Subcutaneous adipose tissue (tissue), 4 donors: ENCODE measurements around the gene PLS3. TPM values are rescaled to one million over a fixed set of nuclear protein-coding genes. Genes with fewer than 3 reads are reported as not detected.

Experiments used
- total RNA-seq, 4 donors: library from RNA; depleted of rRNA; stranded (reverse); fragments of >200 nt; gene quantifications; one replicate each; pipeline ENCODE4 v1.1.0, GENCODE V29; 2016
- TF ChIP-seq, protein P1 (sequence below): fragments of 450-650 bp; IDR thresholded peaks from one replicate; pipeline ENCODE4 v1.5.1; 2016; ENCODE audit warnings: low read depth, mild to moderate bottlenecking, control low read depth, antibody characterized with exemption, moderate library complexity

Gene PLS3
- total RNA-seq, 4 donors from 2014 or later, result 61.7 to 269 (median 84.9) TPM

DNA sequence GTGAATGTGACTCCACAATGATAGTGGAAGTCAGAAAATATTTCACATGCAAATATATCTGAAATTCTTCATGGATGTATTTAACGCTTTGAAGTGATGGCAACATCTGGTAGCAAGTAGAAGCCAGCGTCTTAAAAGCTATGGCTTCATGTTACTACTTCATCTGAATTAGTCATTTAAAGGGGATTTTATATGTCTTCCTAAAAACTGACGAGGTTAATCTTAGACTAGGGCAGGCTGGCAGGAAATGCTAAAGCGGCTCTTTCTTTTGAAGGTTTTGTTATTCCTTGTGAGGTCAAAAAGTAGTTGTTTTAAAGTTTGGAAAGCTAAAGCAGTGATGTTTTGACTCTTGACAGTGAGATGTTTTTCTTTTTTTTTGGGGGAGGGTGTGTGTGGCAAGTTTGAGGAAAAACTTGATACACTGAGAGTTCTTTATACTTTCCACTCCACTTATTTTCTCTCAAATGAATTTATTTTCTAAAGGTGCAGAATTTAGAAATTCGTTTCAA lies 22.6 kb downstream of the PLS3 start:
- TF ChIP-seq, protein P1, sequence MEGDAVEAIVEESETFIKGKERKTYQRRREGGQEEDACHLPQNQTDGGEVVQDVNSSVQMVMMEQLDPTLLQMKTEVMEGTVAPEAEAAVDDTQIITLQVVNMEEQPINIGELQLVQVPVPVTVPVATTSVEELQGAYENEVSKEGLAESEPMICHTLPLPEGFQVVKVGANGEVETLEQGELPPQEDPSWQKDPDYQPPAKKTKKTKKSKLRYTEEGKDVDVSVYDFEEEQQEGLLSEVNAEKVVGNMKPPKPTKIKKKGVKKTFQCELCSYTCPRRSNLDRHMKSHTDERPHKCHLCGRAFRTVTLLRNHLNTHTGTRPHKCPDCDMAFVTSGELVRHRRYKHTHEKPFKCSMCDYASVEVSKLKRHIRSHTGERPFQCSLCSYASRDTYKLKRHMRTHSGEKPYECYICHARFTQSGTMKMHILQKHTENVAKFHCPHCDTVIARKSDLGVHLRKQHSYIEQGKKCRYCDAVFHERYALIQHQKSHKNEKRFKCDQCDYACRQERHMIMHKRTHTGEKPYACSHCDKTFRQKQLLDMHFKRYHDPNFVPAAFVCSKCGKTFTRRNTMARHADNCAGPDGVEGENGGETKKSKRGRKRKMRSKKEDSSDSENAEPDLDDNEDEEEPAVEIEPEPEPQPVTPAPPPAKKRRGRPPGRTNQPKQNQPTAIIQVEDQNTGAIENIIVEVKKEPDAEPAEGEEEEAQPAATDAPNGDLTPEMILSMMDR, result no peak

DNA sequence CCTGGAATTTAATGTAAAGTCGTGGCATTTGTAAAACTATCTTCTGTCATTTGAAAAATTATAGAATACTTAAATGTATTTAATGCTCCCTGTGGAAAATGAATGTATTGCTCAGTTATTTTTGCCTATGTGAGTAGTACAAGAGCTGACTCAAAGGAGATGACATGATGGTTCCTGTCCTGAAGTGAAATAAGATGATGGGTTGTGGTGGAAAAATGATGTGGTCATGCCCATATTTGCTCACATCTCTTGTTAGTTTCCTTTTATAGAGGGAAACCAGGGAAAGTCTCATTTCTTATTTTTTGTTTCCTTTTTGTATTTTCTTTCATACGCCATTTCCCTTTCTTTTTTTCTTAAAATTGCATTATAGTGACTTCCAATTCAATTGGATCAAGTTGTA lies 23.7 kb downstream of the PLS3 start:
- TF ChIP-seq, protein P1, result no peak

DNA sequence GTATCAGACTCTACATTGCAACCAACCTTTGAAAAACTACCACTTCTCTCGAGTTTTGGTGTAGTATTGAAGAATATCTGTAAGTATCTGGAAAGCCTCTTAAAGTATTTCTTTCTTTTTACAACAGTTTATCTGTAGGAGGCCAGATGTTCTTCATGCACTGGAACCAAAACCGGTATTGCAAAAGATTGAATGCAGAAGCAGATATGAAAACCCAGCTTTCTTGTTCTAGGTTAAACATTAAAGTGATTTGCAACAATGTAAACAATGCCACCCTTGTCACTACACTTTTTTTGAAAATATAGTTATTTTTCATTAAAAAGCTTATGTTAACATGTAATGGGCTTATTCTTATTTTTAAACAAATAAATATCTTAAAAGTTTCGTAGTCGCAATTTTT lies 27.2 kb downstream of the PLS3 start:
- TF ChIP-seq, protein P1, result no peak

DNA sequence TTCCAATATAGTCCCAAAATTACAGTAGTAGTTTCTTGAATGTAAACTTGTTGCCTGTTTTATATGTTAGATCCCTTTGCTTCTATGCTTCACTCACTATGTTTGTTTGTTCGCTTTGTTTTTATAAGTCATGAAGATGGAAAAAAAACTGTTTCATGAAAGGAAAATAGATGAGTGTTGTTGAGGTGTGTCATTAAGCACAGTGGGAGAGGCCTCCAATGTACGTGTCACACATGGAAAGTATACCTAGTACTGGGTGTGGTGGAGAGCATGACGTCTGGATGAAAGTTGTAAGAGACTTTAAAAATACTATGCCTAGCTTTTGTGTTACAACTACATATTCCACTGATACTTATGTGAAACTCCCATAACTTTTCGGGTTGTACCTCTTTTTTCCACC lies 28.4 kb downstream of the PLS3 start:
- TF ChIP-seq, protein P1, result no peak

DNA sequence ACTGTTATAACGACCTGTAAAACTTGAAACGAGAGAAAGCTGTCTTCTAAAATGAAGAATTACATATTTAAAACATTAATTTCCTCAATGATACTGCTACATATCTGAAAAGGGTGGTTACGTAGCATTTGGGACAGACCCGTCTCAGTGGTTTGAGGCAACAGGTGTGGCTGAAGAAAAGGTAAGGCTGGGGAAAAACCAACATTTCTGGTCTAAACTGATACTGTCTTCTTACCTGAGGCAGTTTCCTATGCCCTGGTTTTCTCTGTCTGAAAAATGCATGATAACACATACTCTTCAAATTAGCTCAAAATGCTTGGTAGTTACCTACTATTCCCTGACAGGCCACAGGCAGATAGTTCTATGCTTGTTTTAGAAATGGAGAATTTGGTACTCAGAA lies 30.4 kb downstream of the PLS3 start:
- TF ChIP-seq, protein P1, result no peak

DNA sequence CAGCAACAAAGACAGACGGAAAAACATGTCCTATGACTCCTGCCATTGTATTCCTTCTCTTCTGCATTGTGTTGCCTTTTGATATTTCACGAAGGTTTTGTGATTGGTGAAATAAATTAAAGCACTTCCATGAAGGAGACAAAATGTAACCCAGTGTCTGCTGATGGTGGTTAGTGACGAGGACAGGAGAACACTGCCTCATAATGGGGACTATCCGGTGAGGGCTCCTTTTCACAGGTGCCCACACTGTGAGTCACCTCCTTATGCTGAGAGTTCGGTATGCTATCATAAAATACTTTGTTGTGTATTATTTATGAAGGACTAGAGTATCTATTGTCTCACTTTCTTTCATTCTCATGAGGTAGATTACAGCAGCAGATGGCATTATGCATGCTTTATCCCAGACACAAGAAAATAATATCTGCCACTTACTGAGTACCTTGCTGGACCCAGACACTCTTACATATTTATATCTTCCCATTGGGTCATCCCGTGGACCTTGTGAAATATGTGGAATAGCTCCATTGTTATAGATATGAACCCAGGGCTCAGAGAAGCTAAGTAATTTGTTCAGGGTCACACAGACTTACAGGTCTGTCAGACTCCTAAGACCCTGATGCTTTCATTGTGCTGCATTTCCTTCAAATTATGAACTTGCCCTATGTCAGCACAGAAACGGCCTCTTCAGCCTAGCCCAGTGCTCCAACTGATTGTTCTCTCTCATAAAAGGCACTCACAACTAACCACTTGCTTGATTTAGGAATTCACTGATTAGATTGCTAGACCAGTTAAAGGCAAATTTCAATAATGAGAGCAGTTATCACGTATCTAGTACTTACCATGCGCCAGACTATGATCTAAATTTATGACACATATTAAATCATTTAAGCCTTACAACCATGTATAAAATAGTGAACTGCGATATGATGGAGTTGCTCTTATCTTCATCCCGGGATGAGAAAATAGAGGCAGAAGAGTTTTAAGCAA lies 31.2 kb downstream of the PLS3 start:
- TF ChIP-seq, protein P1, result no peak

DNA sequence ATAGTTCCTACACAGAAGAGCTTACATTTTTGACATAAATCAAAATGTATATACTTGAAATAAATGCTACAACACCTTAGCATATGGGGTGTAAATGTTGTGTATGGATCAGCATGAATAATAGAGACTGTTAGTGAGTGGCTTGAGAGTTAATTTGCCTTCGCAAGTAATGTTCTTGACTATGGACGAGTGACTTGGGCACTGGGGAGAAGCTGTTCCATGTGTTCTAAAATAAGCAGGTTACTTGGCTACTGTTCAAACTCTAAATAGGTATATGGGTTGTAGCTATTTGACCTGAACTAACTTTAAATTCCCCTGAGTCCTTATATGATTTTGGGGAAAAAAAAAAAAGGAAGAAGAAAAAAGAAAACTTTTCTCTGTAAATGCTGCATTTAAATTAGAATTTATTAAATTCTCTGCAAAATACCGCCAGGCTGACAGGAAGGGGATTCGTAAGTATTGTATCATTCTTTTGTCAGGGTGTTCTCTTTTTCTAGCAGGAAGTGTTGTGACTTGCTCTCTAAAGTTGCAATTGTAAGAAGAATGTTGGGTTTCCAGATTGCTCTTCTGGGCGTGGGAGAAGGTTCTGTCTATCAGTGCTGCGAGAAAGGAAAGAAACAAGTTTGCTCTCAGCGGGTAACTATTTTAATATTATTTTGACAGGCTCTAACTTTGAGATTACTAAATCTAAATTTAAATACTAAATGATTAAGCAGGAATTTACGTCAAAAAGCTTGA lies 32.2 kb downstream of the PLS3 start:
- TF ChIP-seq, protein P1, result no peak
